Breast epithelium (tissue), 3 donors: ENCODE results near the gene TRIP6.
"Not testable (repeated sequence)": the region's sequence is repeated elsewhere in the genome, so short reads cannot be mapped to it uniquely, and the experiment has no call there.

Experiments used
- CTCF ChIP-seq, 3 donors: fragments of 450-650 bp; IDR thresholded peaks; one replicate each; pipeline ENCODE4 v1.5.1; 2016 to 2017; ENCODE audit warnings: antibody characterized with exemption in 3 of 3, mild to moderate bottlenecking in 3 of 3, moderate library complexity in 3 of 3
- POLR2A ChIP-seq: fragments of 450-650 bp; IDR thresholded peaks from one replicate; pipeline ENCODE4 v1.6.1; 2016; ENCODE audit warnings: antibody characterized with exemption, mild to moderate bottlenecking, moderate library complexity

- TF ChIP-seq CTCF (IDR thresholded peaks at IDR 0.05); POLR2A: not testable (repeated sequence)
Observed at GRCh38 chr7:100854899-100855298, 12.3 kb upstream of the TRIP6 start.
